Liver (tissue), 9 donors: ENCODE results near the gene STK11. TPM values are rescaled to one million over a fixed set of nuclear protein-coding genes. Genes with fewer than 3 reads are reported as not detected.

Experiments used
- DNase-seq: peaks from one replicate; pipeline ENCODE4 v3.0.0-alpha.2; 2017; ENCODE audit warnings: low spot score
- H3K27ac ChIP-seq, 2 donors: one replicate each; pipeline ENCODE4 v1.7.0; 2013; ENCODE audit warnings: inconsistent platforms in 2 of 2, low read length in 2 of 2, control low read depth in 1 of 2, low read depth in 1 of 2, mild to moderate bottlenecking in 1 of 2
- H3K27me3 ChIP-seq, 4 donors: one replicate each; pipeline versions ENCODE4 v1.6.1 to v1.7.0; 2013; ENCODE audit warnings: low read length in 3 of 4, inconsistent platforms in 1 of 4, mild to moderate bottlenecking in 1 of 4, moderate library complexity in 1 of 4; ENCODE audit not compliant: control insufficient read depth in 4 of 4, insufficient read depth in 4 of 4
- H3K36me3 ChIP-seq, 4 donors: one replicate each; pipeline versions ENCODE4 v1.6.1 to v1.7.0; 2013; ENCODE audit warnings: low read length in 3 of 4, mild to moderate bottlenecking in 3 of 4, low read depth in 1 of 4, moderate library complexity in 1 of 4; ENCODE audit not compliant: control insufficient read depth in 4 of 4, insufficient read depth in 3 of 4
- H3K4me1 ChIP-seq, 4 donors: one replicate each; pipeline versions ENCODE4 v1.6.1 to v1.7.0; 2013; ENCODE audit warnings: low read length in 3 of 4, mild to moderate bottlenecking in 3 of 4, moderate library complexity in 1 of 4; ENCODE audit not compliant: control insufficient read depth in 4 of 4, insufficient read depth in 4 of 4
- H3K4me3 ChIP-seq, 3 donors: one replicate each; pipeline versions ENCODE4 v1.6.1 to v1.7.0; 2013; ENCODE audit warnings: low read length in 3 of 3, control low read depth in 1 of 3, low read depth in 1 of 3, mild to moderate bottlenecking in 1 of 3
- H3K9ac ChIP-seq, 2 donors: one replicate each; pipeline ENCODE4 v1.7.0; 2013; ENCODE audit warnings: low read length in 2 of 2, mild to moderate bottlenecking in 2 of 2, moderate library complexity in 2 of 2, control low read depth in 1 of 2, low read depth in 1 of 2
- H3K9me3 ChIP-seq, 4 donors: one replicate each; pipeline versions ENCODE4 v1.6.1 to v1.7.0; 2013; ENCODE audit warnings: low read length in 3 of 4; ENCODE audit not compliant: control insufficient read depth in 4 of 4
- EGR1 ChIP-seq, 2 donors: IDR thresholded peaks; 2 replicates each; pipeline ENCODE4 v1.6.1; 2016 to 2018; ENCODE audit warnings: antibody characterized with exemption in 2 of 2, low read depth in 2 of 2
- FOXA1 ChIP-seq: IDR thresholded peaks from 2 replicates; pipeline ENCODE4 v1.6.1; 2016; ENCODE audit warnings: antibody characterized with exemption
- FOXA2 ChIP-seq: IDR thresholded peaks from 2 replicates; pipeline ENCODE4 v1.6.1; 2016; ENCODE audit warnings: antibody characterized with exemption
- GABPA ChIP-seq, 2 donors: IDR thresholded peaks in 1 of 2; conservative IDR thresholded peaks in 1 of 2; 2 replicates each; pipeline ENCODE4 v1.6.1; 2016; ENCODE audit warnings: antibody characterized with exemption in 2 of 2, mild to moderate bottlenecking in 1 of 2, moderate library complexity in 1 of 2
- HNF4A ChIP-seq, 2 donors: conservative IDR thresholded peaks; 2 replicates each; pipeline ENCODE4 v1.6.1; 2016; ENCODE audit warnings: antibody characterized with exemption in 2 of 2, mild to moderate bottlenecking in 2 of 2
- HNF4G ChIP-seq: IDR thresholded peaks from 2 replicates; pipeline ENCODE4 v1.6.1; 2016; ENCODE audit warnings: antibody characterized with exemption
- JUND ChIP-seq, 2 donors: IDR thresholded peaks; 2 replicates each; pipeline ENCODE4 v1.6.1; 2016; ENCODE audit warnings: antibody characterized with exemption in 2 of 2
- NR2F2 ChIP-seq: IDR thresholded peaks from 2 replicates; pipeline ENCODE4 v1.6.1; 2016; ENCODE audit warnings: antibody characterized with exemption
- RAD21 ChIP-seq, 2 donors: IDR thresholded peaks; 2 replicates each; pipeline ENCODE4 v1.6.1; 2016; ENCODE audit warnings: antibody characterized with exemption in 2 of 2, mild to moderate bottlenecking in 2 of 2
- REST ChIP-seq: IDR thresholded peaks from 2 replicates; pipeline ENCODE4 v1.6.1; 2016; ENCODE audit warnings: antibody characterized with exemption, mild to moderate bottlenecking
- RXRA ChIP-seq, 2 donors: IDR thresholded peaks; 2 replicates each; pipeline ENCODE4 v1.6.1; 2017 to 2018; ENCODE audit warnings: antibody characterized with exemption in 2 of 2, mild to moderate bottlenecking in 1 of 2
- SP1 ChIP-seq: IDR thresholded peaks from 2 replicates; pipeline ENCODE4 v1.6.1; 2018; ENCODE audit warnings: antibody characterized with exemption, mild to moderate bottlenecking
- TAF1 ChIP-seq: conservative IDR thresholded peaks from 2 replicates; pipeline ENCODE4 v1.6.1; 2016; ENCODE audit warnings: antibody characterized with exemption, mild to moderate bottlenecking
- YY1 ChIP-seq: IDR thresholded peaks from 2 replicates; pipeline ENCODE4 v1.6.1; 2016; ENCODE audit warnings: antibody characterized with exemption, mild to moderate bottlenecking
- ZBTB33 ChIP-seq: IDR thresholded peaks from 2 replicates; pipeline ENCODE4 v1.6.1; 2016; ENCODE audit warnings: antibody characterized with exemption
- WGBS: extraction: QIAGEN DNeasy Blood & Tissue Kit; methylation state at CpG from one replicate; pipeline ENCODE4 v1.1.7; 2013; 5-methylcytosine and 5-hydroxymethylcytosine counted together
- polyA plus RNA-seq, 2 donors: library from polyadenylated mRNA; stranded (reverse) in 1 of 2; unstranded in 1 of 2; fragments of 200-250 nt in 1 of 2; fragments of >200 nt in 1 of 2; fragmentation: Nextera tagmentation in 1 of 2; extraction: Ambion mirVana in 1 of 2; gene quantifications; one replicate each; pipeline versions ENCODE4 v1.2.1 to v1.2.3, GENCODE V29; 2013 to 2015
- total RNA-seq, 2 donors: library from RNA; depleted of rRNA; stranded (reverse); fragments of >200 nt; gene quantifications; one replicate each; pipeline ENCODE4 v1.2.3, GENCODE V29; 2014
- TF ChIP-seq, protein P1 (sequence below): IDR thresholded peaks from 2 replicates; pipeline ENCODE4 v1.6.1; 2016; ENCODE audit warnings: antibody characterized with exemption
- TF ChIP-seq, protein P2 (sequence below): IDR thresholded peaks from 2 replicates; pipeline ENCODE4 v1.6.1; 2016; ENCODE audit warnings: antibody characterized with exemption
- TF ChIP-seq, protein P3 (sequence below): fragments of 150-350 bp; IDR thresholded peaks from 2 replicates; pipeline ENCODE4 v1.5.1; 2017; ENCODE audit warnings: improper control_type of control experiment, low read depth, low read length; ENCODE audit not compliant: missing input control
- donor health status: healthy.
- donor health status: healthy.
- donor health status: healthy.
- donor health status: healthy.
- donor health status: healthy.

The STK11 gene
- total and polyA plus RNA-seq, 4 donors: 3.0 to 126 (median 35.5) TPM

DNA sequence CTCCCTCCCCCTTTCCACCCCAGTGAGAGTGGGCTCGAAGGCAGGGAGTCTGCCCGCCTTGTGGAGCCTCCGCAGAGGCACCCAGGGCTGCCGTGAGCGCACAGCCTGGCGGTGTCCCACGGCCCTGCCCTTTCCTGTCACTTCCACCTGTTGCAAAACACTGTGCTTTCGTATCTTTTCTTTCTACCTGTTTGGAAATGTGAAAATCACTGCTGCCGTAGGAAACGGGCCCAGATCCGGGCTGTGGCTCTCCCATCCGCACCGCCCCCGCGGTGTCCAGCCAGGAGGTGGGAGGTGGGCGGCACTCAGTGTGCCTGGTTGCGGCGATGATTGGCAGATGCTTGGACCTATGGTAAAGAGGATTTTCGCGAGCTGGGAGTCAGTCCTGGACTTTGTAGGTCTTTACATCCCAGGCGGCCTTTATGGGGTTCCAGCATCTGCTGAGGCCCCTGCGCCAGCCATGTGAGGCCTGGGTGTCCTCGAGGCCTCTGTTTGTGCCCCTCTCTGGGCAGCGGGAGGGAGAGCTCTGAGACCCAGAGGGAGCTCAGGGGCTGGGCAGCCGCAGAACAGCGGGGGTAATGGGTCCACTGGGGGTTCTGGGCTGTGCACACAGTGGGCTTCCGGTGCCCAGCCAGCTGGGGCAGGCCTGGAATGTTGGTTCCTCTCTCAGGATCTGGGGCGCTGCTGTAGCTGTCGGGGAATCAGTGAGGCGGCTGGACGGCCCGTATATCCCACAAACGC lies 6.1 kb downstream of the STK11 start:
- peak overlapping the region in 1 of 2 donors; percentile 75 for H3K9ac ChIP-seq
- H3K4me1 ChIP-seq: peaks cover 18 to 61% (median 50%) of the 10 kb centered on the region in 4 donors
- 53% methylated on average over 33 of the region's 33 CpGs for WGBS
- H3K27me3 ChIP-seq: no peaks in the 10 kb centered on the region
- H3K9me3 ChIP-seq: no peaks in the 10 kb centered on the region
- H3K36me3 ChIP-seq: no peaks in the 10 kb centered on the region
- no peak for DNase-seq
- H3K27ac ChIP-seq: peak overlapping the region; percentile 78 to 87
- no peak overlapping the region for H3K4me3 ChIP-seq
- TF ChIP-seq NR2F2 (no peak), YY1 (peak; percentile 65), ZBTB33 (no peak), SP1 (peak; percentile 59), JUND (IDR thresholded peaks at IDR 0.05) (no peak), RAD21 (IDR thresholded peaks at IDR 0.05) (peak in 1 of 2 donors; percentile 9), GABPA (IDR thresholded peaks at IDR 0.05 in 1 of 2, conservative IDR thresholded peaks at IDR 0.05 in 1 of 2) (peak in 1 of 2 donors; percentile 76), FOXA1 (no peak), RXRA (IDR thresholded peaks at IDR 0.05) (peak in 1 of 2 donors; percentile 74), HNF4A (conservative IDR thresholded peaks at IDR 0.05) (peak in 1 of 2 donors; percentile 50), EGR1 (IDR thresholded peaks at IDR 0.05; ENCODE audit: low read depth in 2 of 2) (peak; percentile 89 to 99), HNF4G (no peak), FOXA2 (no peak), REST (no peak), TAF1 (no peak)
- TF ChIP-seq, protein P1, sequence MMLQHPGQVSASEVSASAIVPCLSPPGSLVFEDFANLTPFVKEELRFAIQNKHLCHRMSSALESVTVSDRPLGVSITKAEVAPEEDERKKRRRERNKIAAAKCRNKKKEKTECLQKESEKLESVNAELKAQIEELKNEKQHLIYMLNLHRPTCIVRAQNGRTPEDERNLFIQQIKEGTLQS: no peak
- TF ChIP-seq, protein P2, sequence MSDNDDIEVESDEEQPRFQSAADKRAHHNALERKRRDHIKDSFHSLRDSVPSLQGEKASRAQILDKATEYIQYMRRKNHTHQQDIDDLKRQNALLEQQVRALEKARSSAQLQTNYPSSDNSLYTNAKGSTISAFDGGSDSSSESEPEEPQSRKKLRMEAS: peak; percentile 94
- TF ChIP-seq, protein P3, sequence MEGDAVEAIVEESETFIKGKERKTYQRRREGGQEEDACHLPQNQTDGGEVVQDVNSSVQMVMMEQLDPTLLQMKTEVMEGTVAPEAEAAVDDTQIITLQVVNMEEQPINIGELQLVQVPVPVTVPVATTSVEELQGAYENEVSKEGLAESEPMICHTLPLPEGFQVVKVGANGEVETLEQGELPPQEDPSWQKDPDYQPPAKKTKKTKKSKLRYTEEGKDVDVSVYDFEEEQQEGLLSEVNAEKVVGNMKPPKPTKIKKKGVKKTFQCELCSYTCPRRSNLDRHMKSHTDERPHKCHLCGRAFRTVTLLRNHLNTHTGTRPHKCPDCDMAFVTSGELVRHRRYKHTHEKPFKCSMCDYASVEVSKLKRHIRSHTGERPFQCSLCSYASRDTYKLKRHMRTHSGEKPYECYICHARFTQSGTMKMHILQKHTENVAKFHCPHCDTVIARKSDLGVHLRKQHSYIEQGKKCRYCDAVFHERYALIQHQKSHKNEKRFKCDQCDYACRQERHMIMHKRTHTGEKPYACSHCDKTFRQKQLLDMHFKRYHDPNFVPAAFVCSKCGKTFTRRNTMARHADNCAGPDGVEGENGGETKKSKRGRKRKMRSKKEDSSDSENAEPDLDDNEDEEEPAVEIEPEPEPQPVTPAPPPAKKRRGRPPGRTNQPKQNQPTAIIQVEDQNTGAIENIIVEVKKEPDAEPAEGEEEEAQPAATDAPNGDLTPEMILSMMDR: peak; percentile 19
